A673 (cell line): Measurements from ENCODE around the gene HSF5. TPM values are rescaled to one million over a fixed set of nuclear protein-coding genes. Genes with fewer than 3 reads are reported as not detected.

Experiments used
- BruUV-seq: library from RNA; stranded (reverse); fragments of 400-500 nt; replicated peaks from 2 replicates; lab custom pipeline; 2021; lab: Mats Ljungman, UMichigan
- CTCF ChIA-PET: fragments of 300-600 bp; sonication (Branson Sonifier 250); formaldehyde crosslinking; loops from one replicate; lab custom pipeline; 2022; ENCODE audit warnings: antibody characterized with exemption; lab: Charles Lee
- POLR2A ChIA-PET: fragments of 300-600 bp; sonication (Branson Sonifier 250); formaldehyde crosslinking; loops from one replicate; lab custom pipeline; 2022; ENCODE audit warnings: antibody characterized with exemption; ENCODE audit not compliant: low non-redundant PET; lab: Charles Lee
- DNase-seq: peaks from one replicate; pipeline ENCODE4 v3.0.0-alpha.2; 2015; ENCODE audit warnings: low spot score
- H3K27ac ChIP-seq: fragments of 200-600 bp; sonication (generic); 2 replicates; pipeline ENCODE4 v1.5.1; 2016; ENCODE audit warnings: mixed run types, low read depth, mild to moderate bottlenecking, mixed read lengths, antibody characterized with exemption, low read length; ENCODE audit not compliant: poor library complexity, severe bottlenecking
- H3K27me3 ChIP-seq: fragments of 200-600 bp; sonication (generic); replicated peaks from 2 replicates; pipeline ENCODE4 v1.6.1; 2017; ENCODE audit warnings: mixed run types, low read depth, mild to moderate bottlenecking, mixed read lengths, antibody characterized with exemption, low read length; ENCODE audit not compliant: insufficient read depth, poor library complexity
- H3K36me3 ChIP-seq: fragments of 200-600 bp; sonication (generic); 2 replicates; pipeline ENCODE4 v1.6.1; 2016; ENCODE audit warnings: mixed run types, mild to moderate bottlenecking, mixed read lengths, antibody characterized with exemption, low read length; ENCODE audit not compliant: insufficient read depth, poor library complexity, severe bottlenecking
- H3K4me1 ChIP-seq: fragments of 200-600 bp; sonication (generic); 2 replicates; pipeline ENCODE4 v1.6.1; 2017; ENCODE audit warnings: mixed run types, mild to moderate bottlenecking, mixed read lengths, antibody characterized with exemption, low read length; ENCODE audit not compliant: insufficient read depth, poor library complexity, severe bottlenecking
- H3K4me3 ChIP-seq: fragments of 200-600 bp; sonication (generic); 2 replicates; pipeline ENCODE4 v1.5.1; 2016; ENCODE audit warnings: low read depth, mixed run types, mild to moderate bottlenecking, mixed read lengths, low read length; ENCODE audit not compliant: poor library complexity, severe bottlenecking
- H3K9me3 ChIP-seq: fragments of 200-600 bp; sonication (generic); 2 replicates; pipeline ENCODE4 v1.6.1; 2016; ENCODE audit warnings: mixed run types, low read depth, mild to moderate bottlenecking, mixed read lengths, antibody characterized with exemption, low read length; ENCODE audit not compliant: poor library complexity, severe bottlenecking
- EZH2 ChIP-seq: fragments of 200-600 bp; sonication (generic); IDR thresholded peaks from 2 replicates; pipeline ENCODE4 v1.6.1; 2017; ENCODE audit warnings: borderline replicate concordance, low read depth, mild to moderate bottlenecking, mixed read lengths, antibody characterized with exemption, low read length; ENCODE audit not compliant: poor library complexity, severe bottlenecking
- intact Hi-C: fragments of 100-400 bp; cut with micrococcal nuclease; formaldehyde crosslinking; loops from one replicate; pipeline ENCODE4 v1.10.0; 2022; ENCODE audit not compliant: unreplicated experiment
- total RNA-seq: library from RNA; stranded (reverse); gene quantifications from 2 replicates; pipeline ENCODE4 v1.2.3, GENCODE V29; 2021
- TF ChIP-seq, protein P1 (sequence below): fragments of 300-800, 200-600 bp; sonication (generic); conservative IDR thresholded peaks from 2 replicates; pipeline ENCODE4 v1.5.1; 2017; ENCODE audit warnings: low read depth, mild to moderate bottlenecking, antibody characterized with exemption, low read length, moderate library complexity, mixed read lengths

Gene HSF5
- total RNA-seq, 1 experiment from 2014 or later: 0.06 TPM

DNA sequence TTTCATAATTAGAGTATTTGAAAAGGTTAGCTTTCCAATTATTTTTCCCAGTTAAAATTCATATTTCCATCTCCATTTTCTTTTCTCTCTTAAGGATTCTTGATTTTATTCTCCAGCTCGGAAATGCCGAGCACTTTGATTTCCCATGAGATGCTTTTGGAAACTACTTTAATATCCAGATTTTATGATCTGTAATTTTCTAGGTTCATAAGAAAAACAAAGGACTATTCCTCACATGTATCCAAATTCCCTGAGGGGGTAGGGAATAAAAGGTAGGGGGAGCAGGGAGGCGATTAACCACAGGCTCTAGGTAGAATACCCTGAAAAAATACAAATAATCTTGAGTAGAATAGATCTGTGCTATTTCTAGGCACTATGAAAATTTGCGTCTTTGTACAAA lies 71.8 kb downstream of the HSF5 start:
- H3K27ac ChIP-seq: no peak overlapping the region
- no peak for TF ChIP-seq EZH2
- TF ChIP-seq, protein P1, sequence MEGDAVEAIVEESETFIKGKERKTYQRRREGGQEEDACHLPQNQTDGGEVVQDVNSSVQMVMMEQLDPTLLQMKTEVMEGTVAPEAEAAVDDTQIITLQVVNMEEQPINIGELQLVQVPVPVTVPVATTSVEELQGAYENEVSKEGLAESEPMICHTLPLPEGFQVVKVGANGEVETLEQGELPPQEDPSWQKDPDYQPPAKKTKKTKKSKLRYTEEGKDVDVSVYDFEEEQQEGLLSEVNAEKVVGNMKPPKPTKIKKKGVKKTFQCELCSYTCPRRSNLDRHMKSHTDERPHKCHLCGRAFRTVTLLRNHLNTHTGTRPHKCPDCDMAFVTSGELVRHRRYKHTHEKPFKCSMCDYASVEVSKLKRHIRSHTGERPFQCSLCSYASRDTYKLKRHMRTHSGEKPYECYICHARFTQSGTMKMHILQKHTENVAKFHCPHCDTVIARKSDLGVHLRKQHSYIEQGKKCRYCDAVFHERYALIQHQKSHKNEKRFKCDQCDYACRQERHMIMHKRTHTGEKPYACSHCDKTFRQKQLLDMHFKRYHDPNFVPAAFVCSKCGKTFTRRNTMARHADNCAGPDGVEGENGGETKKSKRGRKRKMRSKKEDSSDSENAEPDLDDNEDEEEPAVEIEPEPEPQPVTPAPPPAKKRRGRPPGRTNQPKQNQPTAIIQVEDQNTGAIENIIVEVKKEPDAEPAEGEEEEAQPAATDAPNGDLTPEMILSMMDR: no peak
- H3K9me3 ChIP-seq: no peaks in the 10 kb centered on the region
- no TSS peak for BruUV-seq
- POLR2A ChIA-PET: no interaction called here
- H3K36me3 ChIP-seq: no peaks in the 10 kb centered on the region
- H3K4me1 ChIP-seq: no peaks in the 10 kb centered on the region
- DNase-seq: no peak
- intact Hi-C loops: no loop called here
- CTCF ChIA-PET: no interaction called here
- no peak overlapping the region for H3K4me3 ChIP-seq
- H3K27me3 ChIP-seq: peaks cover 24% of the 10 kb centered on the region

DNA sequence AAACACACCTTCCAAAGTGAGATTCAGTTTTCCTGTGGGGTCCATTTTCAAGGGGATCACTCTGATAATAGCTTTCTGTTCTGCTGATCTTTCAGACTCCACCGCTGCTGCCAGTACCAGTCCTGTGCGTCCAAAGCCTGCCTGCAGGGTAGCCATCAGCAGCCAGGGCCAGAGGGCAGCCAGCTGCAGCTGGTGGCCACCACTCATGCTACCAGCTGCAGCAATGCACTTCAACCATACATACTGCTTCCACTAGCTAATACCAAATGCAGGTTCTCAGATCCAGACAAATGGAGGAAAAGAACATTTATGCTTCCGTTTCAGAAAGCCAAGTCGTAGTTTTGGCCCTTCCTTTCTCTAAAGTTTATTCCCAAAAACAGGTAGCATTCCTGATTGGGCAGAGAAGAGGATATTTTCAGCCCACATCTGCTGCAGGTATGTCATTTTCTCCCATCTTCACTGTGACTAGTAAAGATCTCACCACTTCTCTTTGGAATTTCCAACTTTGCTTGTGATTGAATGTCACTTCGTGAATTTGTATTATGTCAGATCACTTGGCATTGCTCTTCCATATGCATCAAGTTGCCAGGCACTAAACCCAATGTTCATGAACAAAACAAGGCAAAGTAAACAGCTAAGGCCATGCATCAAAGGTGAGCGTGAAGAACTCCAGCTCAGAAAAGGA lies 72.7 kb downstream of the HSF5 start:
- H3K27ac ChIP-seq: no peak overlapping the region
- no peaks in the 10 kb centered on the region for H3K36me3 ChIP-seq
- CTCF ChIA-PET: interaction anchor here (0.7 kb wide), 1 partner anchor 98 kb away, joined by 4 read pairs; no protein-coding TSS in a partner anchor

DNA sequence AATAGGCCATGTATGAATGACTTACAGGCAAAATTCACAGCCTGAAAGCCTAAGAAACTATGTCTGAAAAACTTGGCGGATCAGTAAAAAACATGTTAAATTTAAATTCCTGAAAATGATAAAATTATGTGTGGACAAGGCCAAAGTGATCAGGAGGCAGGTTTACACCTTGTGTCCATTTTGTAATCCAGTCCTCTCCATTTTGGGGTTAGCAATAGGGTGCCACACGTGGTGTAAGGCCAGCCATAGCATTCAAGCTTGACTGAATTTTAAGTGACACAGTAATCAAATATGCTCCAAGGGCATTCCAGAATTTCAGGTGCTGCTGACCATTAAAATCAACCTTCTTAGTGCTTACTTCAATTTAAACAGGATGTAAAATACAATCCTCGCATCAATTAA lies 73.6 kb downstream of the HSF5 start:
- H3K36me3 ChIP-seq: no peaks in the 10 kb centered on the region
- TF ChIP-seq, protein P1: no peak
- no peak for TF ChIP-seq EZH2
- no peak for DNase-seq
- no peak overlapping the region for H3K27ac ChIP-seq
- BruUV-seq: no TSS peak
- H3K4me3 ChIP-seq: no peak overlapping the region
- ChIA-PET POLR2A (no interaction called here), CTCF (interaction anchor here (0.7 kb wide), 1 partner anchor 97 kb away, joined by 4 read pairs; no protein-coding TSS in a partner anchor)
- no peaks in the 10 kb centered on the region for H3K4me1 ChIP-seq
- H3K27me3 ChIP-seq: peaks cover 15% of the 10 kb centered on the region
- intact Hi-C loops: no loop called here
- H3K9me3 ChIP-seq: no peaks in the 10 kb centered on the region

More for the DNA sequence above, 72.7 kb downstream of the HSF5 start:
- H3K9me3 ChIP-seq: no peaks in the 10 kb centered on the region
- intact Hi-C loops: no loop called here
- no TSS peak for BruUV-seq
- no peaks in the 10 kb centered on the region for H3K4me1 ChIP-seq
- POLR2A ChIA-PET: no interaction called here
- H3K4me3 ChIP-seq: no peak overlapping the region
- peaks cover 24% of the 10 kb centered on the region for H3K27me3 ChIP-seq
- no peak for DNase-seq
- TF ChIP-seq EZH2: no peak

DNA sequence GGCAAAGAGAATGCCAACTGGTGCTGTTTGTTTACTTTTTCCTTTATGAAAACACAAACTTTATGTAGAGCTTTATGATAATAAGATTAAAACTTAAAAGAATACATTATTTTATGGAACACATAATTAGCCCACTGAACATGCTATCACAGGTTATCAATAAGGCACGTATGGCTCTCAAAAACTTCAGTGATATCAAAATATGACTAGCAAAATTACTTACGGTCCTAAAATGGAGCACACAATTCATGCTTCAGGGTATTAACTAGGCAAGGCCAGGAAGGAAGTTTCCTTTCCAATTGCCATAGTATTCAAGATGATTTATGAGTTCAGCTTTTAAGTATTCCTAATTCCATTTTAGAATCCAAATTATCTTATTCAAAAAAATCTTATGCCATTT lies 74.5 kb downstream of the HSF5 start:
- intact Hi-C loops: no loop called here
- no TSS peak for BruUV-seq
- Histone ChIP-seq H3K4me3 (no peak overlapping the region), H3K9me3 (no peaks in the 10 kb centered on the region), H3K4me1 (no peaks in the 10 kb centered on the region), H3K36me3 (no peaks in the 10 kb centered on the region), H3K27ac (no peak overlapping the region), H3K27me3 (peaks cover 13% of the 10 kb centered on the region)
- CTCF ChIA-PET: no interaction called here
- no peak for TF ChIP-seq EZH2
- TF ChIP-seq, protein P1: no peak
- POLR2A ChIA-PET: no interaction called here
- no peak for DNase-seq
